GM12878 (cell line): ENCODE results near the gene ANO1. TPM values are rescaled to one million over a fixed set of nuclear protein-coding genes. Genes with fewer than 3 reads are reported as not detected.

Source experiments
- ATAC-seq: fragments of 200-7000 bp; cut with Tn5 transposase; 3 replicates; pipeline ENCODE4 v1.9.1; 2020; ENCODE audit warnings: mild to moderate bottlenecking, moderate library complexity
- BruUV-seq: library from RNA; stranded (reverse); fragments of 400-500 nt; replicated peaks from 2 replicates; lab custom pipeline; 2021; lab: Mats Ljungman, UMichigan
- CTCF ChIA-PET: fragments of 300-600 bp; sonication (Branson Sonifier 250); formaldehyde crosslinking; extraction: SDS; loops from one replicate; lab custom pipeline; 2021; ENCODE audit warnings: inconsistent platforms; lab: Yijun Ruan, JAX
- POLR2A ChIA-PET: fragments of 350-600 bp; formaldehyde crosslinking; extraction: SDS; loops from one replicate; lab custom pipeline; 2021; ENCODE audit warnings: inconsistent platforms; lab: Charles Lee
- RAD21 ChIA-PET: fragments of 300-600 bp; sonication (Branson Sonifier 250); formaldehyde crosslinking; loops from one replicate; lab custom pipeline; 2023; ENCODE audit warnings: antibody characterized with exemption; ENCODE audit not compliant: unreplicated experiment; lab: Charles Lee
- SMC1A ChIA-PET: fragments of 300-600 bp; sonication (Branson Sonifier 250); formaldehyde crosslinking; loops from one replicate; lab custom pipeline; 2023; ENCODE audit not compliant: unreplicated experiment, uncharacterized antibody; lab: Charles Lee
- DNase-seq: peaks from one replicate; pipeline ENCODE4 v3.0.0-alpha.2; 2011; ENCODE audit warnings: low read depth, low spot score
- FAIRE-seq: peaks from 3 replicates; lab custom pipeline; 2011; peaks lifted over from hg19 to GRCh38; lab: Jason Lieb, UNC
- H2AFZ ChIP-seq: 2 replicates; pipeline ENCODE4 v1.6.0; 2011; ENCODE audit warnings: low read depth, low read length, control low read depth; ENCODE audit not compliant: control insufficient read depth
- H3K27ac ChIP-seq: 2 replicates; pipeline ENCODE4 v1.5.1; 2011; ENCODE audit warnings: control low read depth; ENCODE audit not compliant: control insufficient read depth, insufficient read depth
- H3K27me3 ChIP-seq, 2 experiments: replicated peaks in 1 of 2; 2 replicates each; pipeline versions ENCODE4 v1.6.0 to v1.6.1; 2011; ENCODE audit warnings: low read length in 1 of 2; ENCODE audit not compliant: control insufficient read depth in 2 of 2, insufficient read depth in 2 of 2
- H3K36me3 ChIP-seq, 2 experiments: 2 replicates each; pipeline ENCODE4 v1.5.1; 2011; ENCODE audit warnings: low read length in 1 of 2; ENCODE audit not compliant: control insufficient read depth in 2 of 2, insufficient read depth in 2 of 2
- H3K4me1 ChIP-seq: 2 replicates; pipeline ENCODE4 v1.6.1; 2011; ENCODE audit warnings: mild to moderate bottlenecking, low read length, moderate library complexity, mixed read lengths; ENCODE audit not compliant: control insufficient read depth, insufficient read depth
- H3K4me2 ChIP-seq: 2 replicates; pipeline ENCODE4 v1.6.0; 2011; ENCODE audit warnings: control low read depth; ENCODE audit not compliant: control insufficient read depth, insufficient read depth
- H3K4me3 ChIP-seq: fragments of 200-600 bp; sonication (generic); 2 replicates; pipeline ENCODE4 v1.5.1; 2016
- H3K79me2 ChIP-seq: 2 replicates; pipeline ENCODE4 v1.6.0; 2011; ENCODE audit warnings: low read length; ENCODE audit not compliant: control insufficient read depth, insufficient read depth
- H3K9ac ChIP-seq: 2 replicates; pipeline ENCODE4 v1.8.0; 2011; ENCODE audit warnings: low read length, control low read depth, mixed read lengths; ENCODE audit not compliant: control insufficient read depth, insufficient read depth
- H3K9me3 ChIP-seq: replicated peaks from 3 replicates; pipeline ENCODE4 v1.5.1; 2011; ENCODE audit warnings: mild to moderate bottlenecking, low read length; ENCODE audit not compliant: control insufficient read depth, insufficient read depth
- H4K20me1 ChIP-seq: 2 replicates; pipeline ENCODE4 v1.6.0; 2011; ENCODE audit not compliant: control insufficient read depth, insufficient read depth
- BACH1 ChIP-seq: fragments of 450-650 bp; IDR thresholded peaks from 2 replicates; pipeline ENCODE4 v1.6.1; 2017; ENCODE audit warnings: mild to moderate bottlenecking, borderline replicate concordance
- BCL3 ChIP-seq: IDR thresholded peaks from 2 replicates; pipeline ENCODE4 v1.6.1; 2011; ENCODE audit warnings: borderline replicate concordance, low read depth, mild to moderate bottlenecking, moderate library complexity, low read length; ENCODE audit not compliant: insufficient read depth, poor library complexity, severe bottlenecking
- BMI1 ChIP-seq: fragments of 450-650 bp; IDR thresholded peaks from 2 replicates; pipeline ENCODE4 v1.6.1; 2016; ENCODE audit warnings: mild to moderate bottlenecking, moderate library complexity, borderline replicate concordance
- CBX3 ChIP-seq: fragments of 200-600 bp; sonication (generic); IDR thresholded peaks from 2 replicates; pipeline ENCODE4 v1.6.1; 2016; ENCODE audit warnings: low read depth, borderline replicate concordance
- ELK1 ChIP-seq: IDR thresholded peaks from 2 replicates; pipeline ENCODE4 v1.6.1; 2012; ENCODE audit warnings: low read depth, low read length, improper control_type of control experiment
- ETV6 ChIP-seq, 2 experiments: fragments of 450-650 bp in 1 of 2; IDR thresholded peaks in 1 of 2; conservative IDR thresholded peaks in 1 of 2; 2 replicates each; pipeline ENCODE4 v1.6.1; 2014; ENCODE audit warnings: antibody characterized with exemption in 1 of 2, borderline replicate concordance in 1 of 2, low read depth in 1 of 2, mild to moderate bottlenecking in 1 of 2, moderate library complexity in 1 of 2
- FOXK2 ChIP-seq: fragments of 450-650 bp; IDR thresholded peaks from 2 replicates; pipeline ENCODE4 v1.6.1; 2017; ENCODE audit warnings: mild to moderate bottlenecking, moderate library complexity
- KLF5 ChIP-seq: fragments of 450-650 bp; IDR thresholded peaks from 2 replicates; pipeline ENCODE4 v1.6.1; 2014; ENCODE audit warnings: mild to moderate bottlenecking; ENCODE audit not compliant: partially characterized antibody
- NR2F1 ChIP-seq: fragments of 450-650 bp; conservative IDR thresholded peaks from 2 replicates; pipeline ENCODE4 v1.6.1; 2017; ENCODE audit warnings: mild to moderate bottlenecking
- NRF1 ChIP-seq: conservative IDR thresholded peaks from 2 replicates; pipeline ENCODE4 v1.6.1; 2011; ENCODE audit warnings: mild to moderate bottlenecking, low read depth, low read length, improper control_type of control experiment
- RELA ChIP-seq: fragments of 450-650 bp; IDR thresholded peaks from 2 replicates; pipeline ENCODE4 v1.8.0; 2014; ENCODE audit warnings: borderline replicate concordance; ENCODE audit not compliant: partially characterized antibody
- TARDBP ChIP-seq: IDR thresholded peaks from 2 replicates; pipeline ENCODE4 v1.6.1; 2016; ENCODE audit warnings: borderline replicate concordance
- TCF7 ChIP-seq: IDR thresholded peaks from 2 replicates; pipeline ENCODE4 v1.6.1; 2014; ENCODE audit warnings: antibody characterized with exemption, borderline replicate concordance
- ZBED1 ChIP-seq: IDR thresholded peaks from 2 replicates; pipeline ENCODE4 v1.6.1; 2016; ENCODE audit warnings: borderline replicate concordance
- ZNF217 ChIP-seq: fragments of 450-650 bp; IDR thresholded peaks from 2 replicates; pipeline ENCODE4 v1.6.1; 2017; ENCODE audit warnings: antibody characterized with exemption, mild to moderate bottlenecking
- ZNF24 ChIP-seq: fragments of 450-650 bp; IDR thresholded peaks from 2 replicates; pipeline ENCODE4 v1.6.1; 2017; ENCODE audit warnings: antibody characterized with exemption, mild to moderate bottlenecking
- ZNF384 ChIP-seq: IDR thresholded peaks from 2 replicates; pipeline ENCODE4 v1.6.1; 2012; ENCODE audit warnings: low read depth, mild to moderate bottlenecking, low read length, improper control_type of control experiment, borderline replicate concordance
- WGBS: methylation state at CpG from one replicate; pipeline ENCODE4 v1.1.6; 2016; ENCODE audit warnings: low lambda C conversion rate; ENCODE audit not compliant: insufficient replicate concordance, insufficient coverage; ENCODE audit errors: missing lambda C conversion rate; 5-methylcytosine and 5-hydroxymethylcytosine counted together
- in situ Hi-C: fragments of 300-500 bp; cut with MboI; formaldehyde crosslinking; loops from 9 replicates; pipeline ENCODE4 v1.14.3; 2018; ENCODE audit warnings: mixed read lengths
- intact Hi-C: fragments of 100-400 bp; cut with micrococcal nuclease; formaldehyde crosslinking; loops from one replicate; pipeline ENCODE4 v1.14.2; 2022; ENCODE audit not compliant: unreplicated experiment
- polyA plus RNA-seq, 11 experiments: library from polyadenylated mRNA; depleted of rRNA in 4 of 11; unstranded in 6 of 11; stranded (reverse) in 5 of 11; fragments of >200 nt; fragmentation: Nextera tagmentation in 4 of 11; fragmentation: Illumina TruSeq in 1 of 11; extraction: Ambion mirVana in 4 of 11; extraction: Trizol in 1 of 11; gene quantifications; 1 replicate in 1 of 11; 2 replicates in 10 of 11; pipeline versions ENCODE4 v1.2.1 to v1.2.3, GENCODE V29; 2011 to 2016; ENCODE audit warnings: inconsistent platforms in 2 of 11, missing spikeins in 2 of 11, low read depth in 1 of 11
- total RNA-seq, 4 experiments: library from RNA; depleted of rRNA in 3 of 4; stranded (reverse); fragments of >200 nt in 3 of 4; fragmentation: Illumina TruSeq in 1 of 4; extraction: Trizol in 1 of 4; gene quantifications; 2 replicates each; pipeline versions ENCODE4 v1.2.1 to v1.2.3, GENCODE V29; 2013 to 2021

ANO1 gene
- total and polyA plus RNA-seq, 10 of the 15 experiments (the other 5 are each of a cell fraction or from before 2014, with no cell fraction given): 0.01 to 0.38 (median 0.06) TPM; not detected in 7

DNA sequence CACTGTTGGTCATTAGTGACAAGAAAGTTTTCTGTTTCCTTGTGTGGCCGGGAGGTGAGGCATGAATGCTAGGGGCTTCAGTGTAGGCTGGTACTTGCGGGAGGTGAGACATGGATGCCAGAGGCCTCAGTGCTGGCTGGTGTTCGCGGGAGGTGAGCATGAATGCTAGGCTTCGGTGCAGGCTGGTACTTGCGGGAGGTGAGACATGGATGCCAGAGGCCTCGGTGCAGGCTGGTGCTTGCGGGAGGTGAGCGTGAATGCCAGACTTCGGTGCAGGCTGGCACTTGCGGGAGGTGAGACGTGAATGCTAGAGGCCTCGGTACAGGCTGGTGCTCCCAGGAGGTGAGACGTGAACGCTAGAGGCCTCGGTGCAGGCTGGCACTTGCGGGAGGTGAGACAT lies 48.4 kb downstream of the ANO1 start:
- Histone ChIP-seq H4K20me1 (no peaks in the 10 kb centered on the region), H3K9me3 (no peaks in the 10 kb centered on the region), H3K79me2 (no peaks in the 10 kb centered on the region), H3K27ac (no peak overlapping the region), H3K4me1 (no peaks in the 10 kb centered on the region), H3K27me3 (peaks cover 0 to 2% of the 10 kb centered on the region in 2 experiments; a peak in 2 of 4 replicates), H3K4me2 (no peak overlapping the region), H3K4me3 (no peak overlapping the region), H2AFZ (no peak overlapping the region), H3K9ac (no peak overlapping the region), H3K36me3 (no peaks in the 10 kb centered on the region)
- ChIA-PET SMC1A (no interaction called here), CTCF (no interaction called here), POLR2A (no interaction called here), RAD21 (no interaction called here)
- 54% methylated on average over 17 of the region's 17 CpGs for WGBS
- in situ Hi-C loops: no loop called here
- no peak for TF ChIP-seq KLF5
- TF ChIP-seq TCF7: no peak
- TF ChIP-seq ZNF384: no peak
- TF ChIP-seq FOXK2: no peak
- TF ChIP-seq TARDBP: no peak
- no peak for TF ChIP-seq NRF1
- no peak for TF ChIP-seq RELA
- no peak for TF ChIP-seq ZBED1
- no peak for ATAC-seq
- intact Hi-C loops: no loop called here
- no peak for DNase-seq
- BruUV-seq: no TSS peak
- no peak for FAIRE-seq

DNA sequence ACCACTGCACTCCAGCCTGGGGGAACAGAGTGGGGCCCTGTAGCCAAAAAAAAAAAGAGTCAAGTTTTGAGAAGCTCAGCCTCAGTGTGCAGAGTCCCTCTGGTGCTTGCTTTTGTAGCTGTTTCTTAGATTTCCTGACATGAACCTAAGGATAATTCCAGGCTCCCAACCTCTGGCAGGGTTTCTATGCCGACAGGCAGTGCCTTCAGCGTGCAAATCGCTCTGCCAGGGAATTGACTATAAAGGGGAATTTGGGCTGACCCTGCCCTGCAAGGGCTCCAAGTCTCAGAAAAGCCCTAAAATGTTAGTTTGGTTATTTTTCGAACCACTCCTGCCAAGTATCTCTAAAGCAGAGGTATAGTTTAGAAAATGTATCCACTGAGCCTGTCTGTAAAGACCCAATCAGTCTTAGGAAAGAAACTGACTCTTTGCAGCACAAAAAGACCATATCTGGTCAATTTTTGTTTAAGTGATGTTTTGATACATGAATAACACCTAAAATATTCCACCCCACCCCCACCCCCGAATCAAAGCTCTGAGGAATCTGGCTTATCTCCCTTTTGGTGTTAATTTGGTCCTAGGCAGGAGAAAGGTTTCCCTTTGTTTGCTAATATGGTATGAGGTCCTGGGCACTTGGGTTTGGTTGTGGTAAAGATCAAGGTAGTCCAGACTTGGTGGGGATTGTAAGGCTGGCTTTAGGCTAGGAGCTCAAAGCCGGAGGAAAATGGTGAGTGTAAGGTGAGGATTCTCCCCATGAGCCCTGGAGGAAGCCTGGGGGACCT lies 49.7 kb downstream of the ANO1 start:
- in situ Hi-C loops (no loop called here), intact Hi-C loops (no loop called here)
- POLR2A ChIA-PET: interaction anchor here (0.6 kb wide), 1 partner anchor 12 kb away, joined by 4 read pairs; no protein-coding TSS in a partner anchor
- H3K27ac ChIP-seq: no peak overlapping the region
- no peak for FAIRE-seq
- no peak for ATAC-seq
- no peaks in the 10 kb centered on the region; the same call in 1 of the 2 replicates for H4K20me1 ChIP-seq
- no TSS peak for BruUV-seq
- DNase-seq: no peak
- RAD21 ChIA-PET: no interaction called here
- no peaks in the 10 kb centered on the region for H3K9me3 ChIP-seq
- H3K4me1 ChIP-seq: no peaks in the 10 kb centered on the region
- H3K9ac ChIP-seq: no peak overlapping the region
- H3K79me2 ChIP-seq: no peaks in the 10 kb centered on the region
- WGBS: under 1% methylated on average over 6 of the region's 6 CpGs
- peaks cover 0 to 5% of the 10 kb centered on the region in 2 experiments; a peak in 3 of 4 replicates for H3K27me3 ChIP-seq
- no peaks in the 10 kb centered on the region for H3K36me3 ChIP-seq
- SMC1A ChIA-PET: no interaction called here
- CTCF ChIA-PET: no interaction called here
- H2AFZ ChIP-seq: no peak overlapping the region
- H3K4me3 ChIP-seq: no peak overlapping the region
- no peak overlapping the region for H3K4me2 ChIP-seq
- no peak for TF ChIP-seq ZNF217
- no peak for TF ChIP-seq CBX3
- no peak for TF ChIP-seq ZNF24
- no peak for TF ChIP-seq ETV6 (conservative IDR thresholded peaks at IDR 0.05 in 1 of 2, IDR thresholded peaks at IDR 0.05 in 1 of 2; ENCODE audit: borderline replicate concordance in 1 of 2, low read depth in 1 of 2)
- no peak for TF ChIP-seq BCL3
- TF ChIP-seq NR2F1: no peak
- TF ChIP-seq BMI1: no peak
- no peak for TF ChIP-seq BACH1
- no peak for TF ChIP-seq ELK1
